NCI-H1436 treated with DMSO at 0.1 percent for 48 hours (cell line): ENCODE results near the gene GAD2.
A peak's percentile ranks its signal among the peaks of the same experiment; 100 is the strongest.
"Not testable (repeated sequence)": the region's sequence is repeated elsewhere in the genome, so short reads cannot be mapped to it uniquely, and the experiment has no call there.

Source experiments
- DNase-seq: peaks from one replicate; lab custom pipeline; 2025; lab: John Stamatoyannopoulos, UW

Gene GAD2

DNA sequence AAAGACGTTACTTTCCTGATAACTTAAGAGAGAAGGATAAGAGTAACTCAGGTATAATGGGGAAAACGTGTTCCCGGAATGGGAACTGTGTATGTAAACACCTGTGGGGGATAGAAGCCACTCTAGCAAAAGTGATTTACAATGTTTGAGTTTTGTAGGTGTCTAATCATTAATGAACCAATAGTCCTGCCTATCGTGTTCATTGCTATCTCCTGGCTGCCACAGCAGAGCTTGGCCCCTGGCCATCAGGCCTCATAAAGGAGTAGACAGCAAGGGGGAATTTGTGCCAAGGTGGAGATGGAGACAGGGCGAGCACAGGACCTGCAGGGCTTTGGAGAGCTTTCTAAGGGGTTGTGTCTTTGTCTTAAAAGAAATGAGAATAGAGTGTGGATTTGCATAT, 102.1 kb downstream of the GAD2 start:
- no peak for DNase-seq

DNA sequence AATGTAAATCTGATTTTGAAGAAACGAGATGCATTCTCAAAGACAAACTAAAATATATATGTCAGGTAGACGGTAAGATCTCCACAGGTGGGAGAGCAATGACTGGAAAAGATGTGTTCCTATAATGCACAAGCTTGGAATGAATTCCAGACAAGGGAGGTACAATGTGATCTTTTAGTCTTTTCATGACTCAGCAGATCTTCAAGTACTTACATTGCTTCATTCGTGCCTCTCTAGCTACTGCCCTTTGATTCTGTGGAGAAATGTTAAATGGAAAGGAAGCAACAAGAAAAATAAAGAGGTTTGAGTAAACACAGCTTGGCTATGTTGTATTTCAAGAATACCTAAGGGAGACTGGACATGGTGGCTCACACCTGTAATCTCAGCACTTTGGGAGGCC, 106.6 kb downstream of the GAD2 start:
- DNase-seq = no peak

DNA sequence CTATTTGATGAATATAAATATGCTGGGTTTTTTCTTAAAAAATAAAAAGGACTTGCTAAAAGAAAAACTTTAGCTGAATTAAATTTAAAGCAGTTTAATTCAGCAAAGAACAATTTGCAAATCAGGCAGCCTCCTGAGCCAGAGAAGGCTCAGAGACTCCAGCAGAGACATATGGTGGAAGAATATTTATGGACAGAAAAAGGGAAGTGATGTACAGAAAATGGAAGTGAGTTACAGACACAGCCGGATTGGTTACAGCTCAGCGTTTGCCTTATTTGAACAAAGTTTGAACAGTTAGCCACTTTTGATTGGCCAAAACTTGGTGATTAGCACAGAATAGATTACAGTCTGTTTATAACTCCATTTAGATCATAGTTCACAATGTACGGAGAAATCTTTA, 110.3 kb downstream of the GAD2 start:
- no peak for DNase-seq

DNA sequence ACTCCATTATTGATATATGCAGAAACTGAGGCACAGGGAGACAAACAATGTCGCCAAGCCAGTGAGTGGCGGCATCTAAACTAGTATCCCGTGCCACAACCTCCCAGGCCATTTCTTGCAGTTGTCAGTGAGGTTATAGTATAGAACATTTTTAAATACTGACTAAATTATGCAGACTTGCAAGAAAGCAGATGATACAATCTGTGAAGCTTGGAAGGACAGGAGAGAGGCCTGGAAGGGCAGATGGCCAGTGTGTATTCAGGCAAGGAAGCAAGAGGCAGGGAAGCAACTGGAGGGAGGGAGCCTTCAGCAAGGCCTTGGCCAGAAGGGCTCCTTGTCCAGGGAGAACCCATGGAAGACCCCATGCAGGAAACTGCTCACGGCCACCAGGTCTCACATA, 111.2 kb downstream of the GAD2 start:
- no peak for DNase-seq

DNA sequence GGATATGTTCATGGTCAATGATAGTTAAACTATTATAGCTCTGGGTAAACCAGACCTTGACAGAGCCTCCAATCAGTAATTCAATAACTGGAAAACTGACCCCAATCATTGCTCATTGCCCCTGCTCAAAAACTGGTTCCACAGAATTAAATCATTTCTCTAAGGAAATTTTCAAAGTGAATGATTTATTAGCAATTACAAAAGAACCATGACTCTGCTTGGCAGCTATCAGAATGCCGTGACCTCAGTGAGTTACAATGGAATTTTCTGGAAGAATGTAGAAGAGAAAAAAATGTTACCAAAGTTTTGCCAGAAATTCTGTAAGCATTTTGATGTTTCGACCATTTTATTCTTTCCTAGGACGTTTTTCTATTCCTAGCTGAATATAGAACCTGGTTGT, 114.8 kb downstream of the GAD2 start:
- DNase-seq = no peak

DNA sequence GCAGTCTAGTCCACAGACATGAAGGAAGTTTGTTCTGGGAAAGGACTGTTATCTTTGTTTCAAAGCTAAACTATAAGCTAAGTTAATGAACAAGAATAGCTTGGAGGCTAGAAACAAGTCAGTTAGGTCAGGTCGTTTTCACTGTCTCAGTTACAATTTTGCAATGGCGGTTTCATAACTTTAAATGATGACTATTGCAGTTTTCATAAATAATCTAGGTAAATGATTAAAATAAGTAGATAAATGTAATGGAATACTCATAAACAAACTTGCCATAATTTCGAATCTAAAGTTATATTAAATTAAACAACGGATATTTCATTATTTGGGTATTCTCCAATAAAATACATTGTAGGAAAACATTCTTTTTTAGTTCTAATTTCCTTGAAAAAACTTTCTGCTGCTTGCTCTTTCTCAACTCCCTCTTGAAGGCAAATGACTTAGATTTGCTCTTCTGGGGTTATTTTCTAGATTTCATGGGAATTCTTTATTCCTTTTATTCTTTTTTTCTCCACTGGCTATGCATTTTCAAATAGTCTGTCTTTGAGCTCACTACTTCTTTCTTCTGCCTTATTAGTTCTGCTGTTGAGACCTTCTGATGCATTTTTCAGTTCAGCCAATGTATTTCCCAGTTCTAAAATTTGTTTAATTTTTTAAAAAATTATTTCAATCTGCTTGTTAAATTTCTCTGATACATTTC, 117.8 kb downstream of the GAD2 start:
- DNase-seq = no peak

DNA sequence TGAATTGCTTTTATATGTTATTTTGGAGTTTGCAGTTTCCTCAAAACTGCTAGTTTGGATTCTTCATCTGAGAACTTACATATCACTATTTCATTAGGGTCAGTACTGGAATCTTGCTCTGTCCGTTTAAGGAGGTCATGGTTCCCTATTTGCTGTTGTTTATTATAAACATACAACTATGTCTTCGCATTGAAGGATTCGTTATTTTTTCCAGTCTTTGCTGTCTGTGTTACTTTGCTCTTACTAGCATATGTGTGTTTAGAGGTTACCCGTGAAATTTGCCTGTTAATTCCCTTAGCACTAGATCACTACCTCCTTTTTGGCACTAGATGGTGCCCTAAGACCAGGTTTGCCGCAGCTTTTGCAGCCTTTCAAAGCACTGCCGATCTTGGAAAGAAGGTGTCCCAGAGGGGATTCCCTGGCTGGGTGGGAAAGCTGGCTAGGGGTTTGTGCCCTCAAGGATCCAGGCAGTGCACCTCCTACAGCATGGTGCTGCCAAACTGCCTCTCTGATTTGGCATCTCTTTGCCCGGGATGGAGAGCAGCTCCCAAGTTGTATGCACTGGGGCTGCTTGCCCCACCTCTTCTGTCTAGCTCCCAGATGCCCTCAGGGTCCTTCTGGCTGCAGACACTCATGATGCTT, 118.5 kb downstream of the GAD2 start:
- peak; percentile 50 for DNase-seq

DNA sequence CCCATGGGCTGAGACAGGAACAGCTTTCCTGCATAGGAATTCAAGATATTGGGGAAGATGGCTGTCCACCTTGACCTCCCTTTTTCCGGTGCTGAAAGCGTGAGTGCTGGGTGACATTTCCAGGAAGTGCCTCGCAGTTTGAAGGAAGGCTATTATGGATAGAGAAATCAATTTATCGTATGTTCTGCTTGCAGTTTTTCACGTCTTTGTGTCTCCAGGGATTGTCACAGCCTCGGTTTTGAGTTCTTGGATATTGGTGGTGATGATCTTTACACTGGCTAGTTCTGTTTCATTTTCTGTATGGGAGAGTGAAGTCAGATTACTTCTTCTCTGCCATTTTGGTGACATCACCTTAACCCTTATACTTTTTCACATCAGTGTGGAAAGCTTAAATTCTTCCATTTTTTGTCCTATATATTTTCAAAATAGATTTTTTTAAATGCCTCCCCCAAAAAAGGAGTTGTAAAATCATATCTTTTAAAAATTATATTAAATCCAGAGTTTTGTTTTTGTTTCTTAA, 119.1 kb downstream of the GAD2 start:
- DNase-seq = no peak

DNA sequence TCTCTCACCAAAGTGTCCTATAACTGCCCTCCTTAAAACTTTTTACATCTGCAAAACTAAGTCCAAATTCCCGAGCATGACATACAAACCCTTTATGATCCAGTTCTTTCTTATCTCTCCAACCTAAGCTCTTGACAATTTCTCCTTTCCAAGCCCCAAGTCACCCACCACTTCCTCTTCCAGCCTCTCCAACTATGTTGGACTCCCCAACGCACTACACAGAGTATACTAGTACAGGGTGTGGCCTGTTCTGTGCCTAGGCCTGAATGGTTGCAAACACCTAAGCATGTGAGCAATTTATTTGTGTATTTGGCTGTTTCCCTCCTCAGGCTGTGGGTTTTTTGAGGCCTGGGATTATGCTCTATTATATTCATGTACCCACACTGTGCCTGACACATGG, 120.4 kb downstream of the GAD2 start:
- no peak for DNase-seq

DNA sequence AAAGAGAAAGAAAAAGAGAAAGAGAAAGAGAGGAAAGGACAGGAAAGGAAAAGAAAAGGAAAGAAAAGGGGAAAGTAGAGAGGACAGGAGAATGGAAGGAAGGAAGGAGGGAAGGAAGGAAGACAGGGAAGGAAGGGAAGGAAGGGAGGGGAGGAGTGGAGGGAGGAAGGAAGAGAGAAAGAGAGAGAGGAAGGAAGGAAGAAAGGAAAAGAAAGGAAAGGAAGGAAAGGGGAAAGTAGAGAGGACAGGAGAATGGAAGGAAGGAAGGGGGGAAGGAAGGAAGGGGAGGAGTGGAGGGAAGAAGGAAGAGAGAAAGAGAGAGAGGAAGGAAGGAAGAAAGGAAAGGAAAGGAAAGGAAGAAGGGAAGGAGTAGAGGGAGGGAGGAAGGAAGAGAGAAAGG, 125.1 kb downstream of the GAD2 start:
- DNase-seq = no peak

DNA sequence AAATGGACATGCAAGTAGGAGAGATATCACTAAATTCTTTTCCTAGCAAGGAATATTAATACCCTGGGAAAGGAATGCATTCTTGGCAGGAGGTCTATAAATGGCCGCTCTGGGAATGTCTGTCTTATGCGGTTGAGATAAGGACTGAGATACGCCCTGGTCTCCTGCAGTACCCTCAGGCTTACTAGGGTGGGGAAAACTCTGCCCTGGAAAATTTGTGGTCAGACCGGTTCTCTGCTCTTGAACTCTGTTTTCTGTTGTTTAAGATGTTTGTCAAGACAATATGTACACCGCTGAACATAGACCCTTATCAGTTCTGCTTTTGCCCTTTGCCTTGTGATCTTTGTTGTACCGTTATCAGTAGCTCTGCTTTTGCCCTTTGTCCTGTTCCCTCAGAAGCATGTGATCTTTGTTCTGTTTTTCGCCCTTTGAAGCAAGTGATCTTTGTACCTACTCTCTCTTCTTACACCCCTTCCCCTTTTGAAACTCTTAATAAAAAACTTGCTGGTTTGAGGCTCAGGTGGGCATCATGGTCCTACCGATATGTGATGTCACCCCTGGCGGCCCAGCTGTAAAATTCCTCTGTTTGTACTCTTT, 132.3 kb downstream of the GAD2 start:
- not testable (repeated sequence) for DNase-seq
